Nephron progenitor cell (in vitro differentiated cells): ENCODE results near the gene DRD4.

Source experiments
- DNase-seq: peaks from one replicate; pipeline ENCODE4 v3.0.0; 2021
- H3K27ac Mint-ChIP-seq: 2 replicates; pipeline ENCODE4 v1.8.0; 2021; ENCODE audit warnings: mild to moderate bottlenecking, moderate library complexity, mixed read lengths
- H3K27me3 Mint-ChIP-seq: 2 replicates; pipeline ENCODE4 v1.8.0; 2021; ENCODE audit warnings: mild to moderate bottlenecking, low read depth, mixed read lengths; ENCODE audit not compliant: poor library complexity
- H3K36me3 Mint-ChIP-seq: 2 replicates; pipeline ENCODE4 v1.8.0; 2021; ENCODE audit warnings: low read depth, mixed read lengths
- H3K4me1 Mint-ChIP-seq: 2 replicates; pipeline ENCODE4 v1.8.0; 2021; ENCODE audit warnings: mixed read lengths
- H3K4me3 Mint-ChIP-seq: 2 replicates; pipeline ENCODE4 v1.8.0; 2021; ENCODE audit warnings: mild to moderate bottlenecking, moderate library complexity, mixed read lengths
- H3K9me3 Mint-ChIP-seq: 2 replicates; pipeline ENCODE4 v1.8.0; 2021; ENCODE audit warnings: mild to moderate bottlenecking, moderate library complexity, mixed read lengths
- TF ChIP-seq, protein P1 (sequence below): fragments of 200-600 bp; sonication (generic); IDR thresholded peaks from 2 replicates; pipeline ENCODE4 v1.5.0; 2021; ENCODE audit warnings: antibody characterized with exemption

Gene DRD4

GRCh38 chr11:627308-627576, 9.8 kb upstream of the DRD4 start:
- peaks cover 20% of the 10 kb centered on the region for H3K27me3 Mint-ChIP-seq
- DNase-seq = no peak
- no peak overlapping the region for H3K27ac Mint-ChIP-seq
- H3K9me3 Mint-ChIP-seq = peaks cover 20% of the 10 kb centered on the region
- peaks cover 23% of the 10 kb centered on the region for H3K36me3 Mint-ChIP-seq
- H3K4me1 Mint-ChIP-seq = peaks cover 50% of the 10 kb centered on the region
- TF ChIP-seq, protein P1, sequence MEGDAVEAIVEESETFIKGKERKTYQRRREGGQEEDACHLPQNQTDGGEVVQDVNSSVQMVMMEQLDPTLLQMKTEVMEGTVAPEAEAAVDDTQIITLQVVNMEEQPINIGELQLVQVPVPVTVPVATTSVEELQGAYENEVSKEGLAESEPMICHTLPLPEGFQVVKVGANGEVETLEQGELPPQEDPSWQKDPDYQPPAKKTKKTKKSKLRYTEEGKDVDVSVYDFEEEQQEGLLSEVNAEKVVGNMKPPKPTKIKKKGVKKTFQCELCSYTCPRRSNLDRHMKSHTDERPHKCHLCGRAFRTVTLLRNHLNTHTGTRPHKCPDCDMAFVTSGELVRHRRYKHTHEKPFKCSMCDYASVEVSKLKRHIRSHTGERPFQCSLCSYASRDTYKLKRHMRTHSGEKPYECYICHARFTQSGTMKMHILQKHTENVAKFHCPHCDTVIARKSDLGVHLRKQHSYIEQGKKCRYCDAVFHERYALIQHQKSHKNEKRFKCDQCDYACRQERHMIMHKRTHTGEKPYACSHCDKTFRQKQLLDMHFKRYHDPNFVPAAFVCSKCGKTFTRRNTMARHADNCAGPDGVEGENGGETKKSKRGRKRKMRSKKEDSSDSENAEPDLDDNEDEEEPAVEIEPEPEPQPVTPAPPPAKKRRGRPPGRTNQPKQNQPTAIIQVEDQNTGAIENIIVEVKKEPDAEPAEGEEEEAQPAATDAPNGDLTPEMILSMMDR = no peak
- H3K4me3 Mint-ChIP-seq = no peak overlapping the region

GRCh38 chr11:628056-628455, 9.0 kb upstream of the DRD4 start:
- peak overlapping the region; percentile 74 for H3K4me3 Mint-ChIP-seq
- H3K27ac Mint-ChIP-seq = no peak overlapping the region
- H3K4me1 Mint-ChIP-seq = peaks cover 49% of the 10 kb centered on the region
- H3K27me3 Mint-ChIP-seq = peaks cover 23% of the 10 kb centered on the region
- no peak for DNase-seq
- TF ChIP-seq, protein P1 = no peak
- H3K9me3 Mint-ChIP-seq = peaks cover 20% of the 10 kb centered on the region
- peaks cover 31% of the 10 kb centered on the region for H3K36me3 Mint-ChIP-seq

DNA sequence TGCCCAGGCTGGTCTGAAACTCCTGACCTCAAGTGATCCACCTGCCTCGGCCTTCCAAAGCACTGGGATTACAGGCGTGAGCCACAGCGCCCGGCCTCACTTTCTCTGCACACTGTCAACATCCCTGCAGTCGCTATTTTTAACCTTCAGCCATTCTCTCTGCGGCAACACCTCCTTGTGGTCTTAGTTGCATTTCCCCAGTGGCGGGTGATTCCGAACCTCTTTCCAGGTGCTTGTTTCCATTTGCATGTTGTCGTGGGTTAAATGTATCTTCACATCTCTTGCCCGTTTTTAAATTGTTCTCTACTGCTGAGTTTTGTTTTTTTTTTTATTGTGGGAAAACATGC, 7.9 kb upstream of the DRD4 start:
- peaks cover 29% of the 10 kb centered on the region for H3K27me3 Mint-ChIP-seq
- TF ChIP-seq, protein P1 = no peak
- peaks cover 41% of the 10 kb centered on the region for H3K4me1 Mint-ChIP-seq
- H3K4me3 Mint-ChIP-seq = peak overlapping the region; percentile 22
- DNase-seq = no peak
- H3K27ac Mint-ChIP-seq = no peak overlapping the region
- peaks cover 20% of the 10 kb centered on the region for H3K9me3 Mint-ChIP-seq
- H3K36me3 Mint-ChIP-seq = peaks cover 32% of the 10 kb centered on the region

- Mint-ChIP-seq H3K27me3 (peaks cover 45% of the 10 kb centered on the region), H3K27ac (no peak overlapping the region), H3K4me3 (no peak overlapping the region), H3K36me3 (peaks cover 41% of the 10 kb centered on the region), H3K4me1 (peaks cover 30% of the 10 kb centered on the region), H3K9me3 (peaks cover 20% of the 10 kb centered on the region)
- TF ChIP-seq, protein P1 = no peak
- DNase-seq = no peak
Measured at GRCh38 chr11:630871-631270, 6.2 kb upstream of the DRD4 start.

- Mint-ChIP-seq H3K4me1 (peaks cover 29% of the 10 kb centered on the region), H3K4me3 (no peak overlapping the region), H3K36me3 (peaks cover 19% of the 10 kb centered on the region), H3K9me3 (no peaks in the 10 kb centered on the region), H3K27ac (no peak overlapping the region), H3K27me3 (peaks cover 61% of the 10 kb centered on the region)
- TF ChIP-seq, protein P1 = no peak
- DNase-seq = no peak
Measured at GRCh38 chr11:635945-636510, 1.0 kb upstream of the DRD4 start.

DNA sequence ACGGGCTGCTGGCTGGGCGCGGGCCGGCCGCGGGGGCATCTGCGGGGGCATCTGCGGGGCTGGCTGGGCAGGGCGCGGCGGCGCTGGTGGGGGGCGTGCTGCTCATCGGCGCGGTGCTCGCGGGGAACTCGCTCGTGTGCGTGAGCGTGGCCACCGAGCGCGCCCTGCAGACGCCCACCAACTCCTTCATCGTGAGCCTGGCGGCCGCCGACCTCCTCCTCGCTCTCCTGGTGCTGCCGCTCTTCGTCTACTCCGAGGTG, 194 bp downstream of the DRD4 start:
- H3K9me3 Mint-ChIP-seq = no peaks in the 10 kb centered on the region
- DNase-seq = no peak
- H3K4me1 Mint-ChIP-seq = peaks cover 29% of the 10 kb centered on the region
- no peak overlapping the region for H3K27ac Mint-ChIP-seq
- TF ChIP-seq, protein P1 = no peak
- H3K27me3 Mint-ChIP-seq = peaks cover 69% of the 10 kb centered on the region
- peaks cover 18% of the 10 kb centered on the region for H3K36me3 Mint-ChIP-seq
- peak overlapping the region; percentile 83 for H3K4me3 Mint-ChIP-seq
